ENCODE data around the gene RBM38. TPM values are rescaled to one million over a fixed set of nuclear protein-coding genes. Genes with fewer than 3 reads are reported as not detected.
A peak's percentile ranks its signal among the peaks of the same experiment; 100 is the strongest.

RBM38 gene
- total and polyA plus RNA-seq, 5 donors = 82.6 to 182 (median 95.7) TPM

- DNase-seq (peak; percentile 91 to 97 (median 96)), ATAC-seq (peak; percentile 84 to 90)
- 27% methylated on average over 33 of the region's 33 CpGs for WGBS
- Histone ChIP-seq H3K9me3 (ENCODE audit: control insufficient read depth, low read length) (no peaks in the 10 kb centered on the region), H3K27ac (ENCODE audit: low read length) (peak overlapping the region; percentile 61), H3K27me3 (ENCODE audit: control insufficient read depth, insufficient read depth) (no peaks in the 10 kb centered on the region), H3K4me1 (ENCODE audit: control insufficient read depth, insufficient read depth, low read length) (peaks cover 2% of the 10 kb centered on the region), H3K4me3 (ENCODE audit: low read length) (no peak overlapping the region)
- intact Hi-C loops (cut with DNase I) = loop anchor here in 1 of 4 donors (2.0 kb wide), 1 partner anchor 44 kb away; no protein-coding TSS in a partner anchor
Observed at GRCh38 chr20:57440678-57441509, 49.7 kb downstream of the RBM38 start.

- Histone ChIP-seq H3K27ac (ENCODE audit: low read length) (peak overlapping the region; percentile 61), H3K27me3 (ENCODE audit: control insufficient read depth, insufficient read depth) (no peaks in the 10 kb centered on the region), H3K4me3 (ENCODE audit: low read length) (no peak overlapping the region), H3K4me1 (ENCODE audit: control insufficient read depth, insufficient read depth, low read length) (peaks cover 2% of the 10 kb centered on the region), H3K9me3 (ENCODE audit: control insufficient read depth, low read length) (no peaks in the 10 kb centered on the region)
- 67% methylated on average over 16 of the region's 16 CpGs for WGBS
- intact Hi-C loops (cut with DNase I) = loop anchor here in 1 of 4 donors (2.0 kb wide), 1 partner anchor 45 kb away; no protein-coding TSS in a partner anchor
- DNase-seq = peak in 1 of 3 donors; percentile 50
- no peak for ATAC-seq
Observed at GRCh38 chr20:57441510-57442154, 50.4 kb downstream of the RBM38 start.

- DNase-seq (peak in 1 of 3 donors; percentile 61), ATAC-seq (peak in 1 of 2 donors; percentile 27)
- Histone ChIP-seq H3K4me1 (ENCODE audit: control insufficient read depth, insufficient read depth, low read length) (peaks cover 2% of the 10 kb centered on the region), H3K27me3 (ENCODE audit: control insufficient read depth, insufficient read depth) (no peaks in the 10 kb centered on the region), H3K4me3 (ENCODE audit: low read length) (no peak overlapping the region), H3K27ac (ENCODE audit: low read length) (peak overlapping the region; percentile 61), H3K9me3 (ENCODE audit: control insufficient read depth, low read length) (no peaks in the 10 kb centered on the region)
- intact Hi-C loops (cut with DNase I) = no loop called here
- WGBS = 58% methylated on average over 17 of the region's 17 CpGs
Observed at GRCh38 chr20:57442158-57442887, 51.1 kb downstream of the RBM38 start.

GRCh38 chr20:57442888-57443239 lies 51.7 kb downstream of the RBM38 start:
- ATAC-seq (no peak), DNase-seq (peak in 1 of 3 donors; percentile 36)
- Histone ChIP-seq H3K4me3 (ENCODE audit: low read length) (no peak overlapping the region), H3K4me1 (ENCODE audit: control insufficient read depth, insufficient read depth, low read length) (peaks cover 2% of the 10 kb centered on the region), H3K9me3 (ENCODE audit: control insufficient read depth, low read length) (no peaks in the 10 kb centered on the region), H3K27ac (ENCODE audit: low read length) (peak overlapping the region; percentile 61), H3K27me3 (ENCODE audit: control insufficient read depth, insufficient read depth) (no peaks in the 10 kb centered on the region)
- intact Hi-C loops (cut with DNase I) = no loop called here
- 81% methylated on average over 9 of the region's 9 CpGs for WGBS

GRCh38 chr20:57443349-57444265 lies 52.4 kb downstream of the RBM38 start:
- Histone ChIP-seq H3K27ac (ENCODE audit: low read length) (peak overlapping the region; percentile 6), H3K4me3 (ENCODE audit: low read length) (no peak overlapping the region), H3K27me3 (ENCODE audit: control insufficient read depth, insufficient read depth) (no peaks in the 10 kb centered on the region), H3K4me1 (ENCODE audit: control insufficient read depth, insufficient read depth, low read length) (peaks cover 2% of the 10 kb centered on the region), H3K9me3 (ENCODE audit: control insufficient read depth, low read length) (no peaks in the 10 kb centered on the region)
- intact Hi-C loops (cut with DNase I) = no loop called here
- DNase-seq (peak in 1 of 3 donors; percentile 1), ATAC-seq (no peak)
- WGBS = 77% methylated on average over 18 of the region's 18 CpGs

- peak overlapping the region; percentile 76 for H3K27ac ChIP-seq (ENCODE audit: low read length)
- no peak overlapping the region for H3K4me3 ChIP-seq (ENCODE audit: low read length)
- no peaks in the 10 kb centered on the region for H3K27me3 ChIP-seq (ENCODE audit: control insufficient read depth, insufficient read depth)
- DNase-seq (peak in 1 of 3 donors; percentile 24), ATAC-seq (no peak)
- 73% methylated on average over 16 of the region's 16 CpGs for WGBS
- H3K4me1 ChIP-seq (ENCODE audit: control insufficient read depth, insufficient read depth, low read length) = peaks cover 2% of the 10 kb centered on the region
- intact Hi-C loops (cut with DNase I) = no loop called here
- H3K9me3 ChIP-seq (ENCODE audit: control insufficient read depth, low read length) = no peaks in the 10 kb centered on the region
Observed at GRCh38 chr20:57444394-57445048, 53.3 kb downstream of the RBM38 start.

- peaks cover 2% of the 10 kb centered on the region for H3K4me1 ChIP-seq (ENCODE audit: control insufficient read depth, insufficient read depth, low read length)
- H3K27me3 ChIP-seq (ENCODE audit: control insufficient read depth, insufficient read depth) = no peaks in the 10 kb centered on the region
- DNase-seq = peak; percentile 68 to 78 (median 76)
- H3K4me3 ChIP-seq (ENCODE audit: low read length) = no peak overlapping the region
- intact Hi-C loops (cut with DNase I) = no loop called here
- ATAC-seq = peak; percentile 30 to 52
- H3K9me3 ChIP-seq (ENCODE audit: control insufficient read depth, low read length) = no peaks in the 10 kb centered on the region
- peak overlapping the region; percentile 84 for H3K27ac ChIP-seq (ENCODE audit: low read length)
- WGBS = 43% methylated on average over 10 of the region's 10 CpGs
Observed at GRCh38 chr20:57445298-57445697, 54.1 kb downstream of the RBM38 start.

GRCh38 chr20:57445774-57446173 lies 54.6 kb downstream of the RBM38 start:
- Histone ChIP-seq H3K4me3 (ENCODE audit: low read length) (no peak overlapping the region), H3K9me3 (ENCODE audit: control insufficient read depth, low read length) (no peaks in the 10 kb centered on the region), H3K4me1 (ENCODE audit: control insufficient read depth, insufficient read depth, low read length) (no peaks in the 10 kb centered on the region), H3K27me3 (ENCODE audit: control insufficient read depth, insufficient read depth) (no peaks in the 10 kb centered on the region), H3K27ac (ENCODE audit: low read length) (peak overlapping the region; percentile 84)
- peak in 1 of 3 donors; percentile 0 for DNase-seq
- 70% methylated on average over 3 of the region's 3 CpGs for WGBS
- no peak for ATAC-seq
- intact Hi-C loops (cut with DNase I) = no loop called here

GRCh38 chr20:57448764-57449354 lies 57.7 kb downstream of the RBM38 start:
- H3K27ac ChIP-seq (ENCODE audit: low read length) = no peak overlapping the region
- no peaks in the 10 kb centered on the region for H3K27me3 ChIP-seq (ENCODE audit: control insufficient read depth, insufficient read depth)
- H3K4me1 ChIP-seq (ENCODE audit: control insufficient read depth, insufficient read depth, low read length) = no peaks in the 10 kb centered on the region
- intact Hi-C loops (cut with DNase I) = no loop called here
- no peaks in the 10 kb centered on the region for H3K9me3 ChIP-seq (ENCODE audit: control insufficient read depth, low read length)
- ATAC-seq = no peak
- H3K4me3 ChIP-seq (ENCODE audit: low read length) = no peak overlapping the region
- WGBS = 84% methylated on average over 9 of the region's 9 CpGs
- peak in 1 of 3 donors; percentile 16 for DNase-seq

Measured in right cardiac atrium (tissue), 5 donors.